GM19043 (cell line): ENCODE results near the gene SYCE3.

Experiments
- ATAC-seq: cut with Tn5 transposase; IDR thresholded peaks from one replicate; pipeline ENCODE4 v1.9.1; 2021; ENCODE audit warnings: low read depth; ENCODE audit not compliant: unreplicated experiment

SYCE3 gene

DNA sequence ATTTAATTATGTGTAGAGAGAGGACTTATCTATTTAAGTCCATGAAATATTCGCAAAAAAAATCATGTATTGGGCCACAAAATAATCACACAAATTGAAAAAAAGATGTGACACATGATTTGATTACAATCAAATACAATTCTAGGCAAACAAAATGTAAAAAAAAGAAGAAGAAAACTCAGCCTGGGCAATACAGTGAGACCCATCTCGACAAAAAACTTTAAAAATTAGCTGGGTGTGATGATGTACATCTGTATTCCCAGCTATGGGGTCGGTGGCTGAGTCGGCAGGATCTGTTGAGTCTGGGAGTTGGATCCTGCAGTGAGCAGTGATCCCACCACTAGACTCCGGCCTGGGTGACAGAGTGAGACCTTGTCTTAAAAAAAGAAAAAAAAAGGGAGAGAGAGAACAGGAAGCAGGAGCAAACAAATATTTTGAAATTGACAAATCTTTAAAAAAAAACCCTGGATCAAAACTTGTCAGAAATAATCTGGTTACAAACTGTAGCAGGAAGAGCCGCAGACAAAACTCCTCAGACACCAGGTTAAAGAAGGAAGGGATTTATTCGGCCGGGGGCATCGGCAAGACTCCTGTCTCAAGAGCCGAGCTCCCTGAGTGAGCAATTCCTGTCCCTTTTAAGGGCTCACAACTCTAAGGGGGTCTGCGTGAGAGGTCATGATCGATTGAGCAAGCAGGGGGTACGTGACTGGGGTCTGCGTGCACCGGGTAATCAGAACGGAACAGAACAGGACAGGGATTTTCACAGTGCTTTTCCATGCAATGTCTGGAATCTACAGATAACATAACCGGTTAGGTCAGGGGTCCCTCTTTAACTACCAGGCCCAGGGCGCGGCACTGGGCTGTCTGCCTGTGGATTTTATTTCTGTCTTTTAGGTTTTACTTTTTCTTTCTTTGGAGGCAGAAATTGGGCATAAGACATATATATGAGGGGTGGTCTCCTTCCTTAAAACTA lies 29.6 kb downstream of the SYCE3 start:
- no peak for ATAC-seq

DNA sequence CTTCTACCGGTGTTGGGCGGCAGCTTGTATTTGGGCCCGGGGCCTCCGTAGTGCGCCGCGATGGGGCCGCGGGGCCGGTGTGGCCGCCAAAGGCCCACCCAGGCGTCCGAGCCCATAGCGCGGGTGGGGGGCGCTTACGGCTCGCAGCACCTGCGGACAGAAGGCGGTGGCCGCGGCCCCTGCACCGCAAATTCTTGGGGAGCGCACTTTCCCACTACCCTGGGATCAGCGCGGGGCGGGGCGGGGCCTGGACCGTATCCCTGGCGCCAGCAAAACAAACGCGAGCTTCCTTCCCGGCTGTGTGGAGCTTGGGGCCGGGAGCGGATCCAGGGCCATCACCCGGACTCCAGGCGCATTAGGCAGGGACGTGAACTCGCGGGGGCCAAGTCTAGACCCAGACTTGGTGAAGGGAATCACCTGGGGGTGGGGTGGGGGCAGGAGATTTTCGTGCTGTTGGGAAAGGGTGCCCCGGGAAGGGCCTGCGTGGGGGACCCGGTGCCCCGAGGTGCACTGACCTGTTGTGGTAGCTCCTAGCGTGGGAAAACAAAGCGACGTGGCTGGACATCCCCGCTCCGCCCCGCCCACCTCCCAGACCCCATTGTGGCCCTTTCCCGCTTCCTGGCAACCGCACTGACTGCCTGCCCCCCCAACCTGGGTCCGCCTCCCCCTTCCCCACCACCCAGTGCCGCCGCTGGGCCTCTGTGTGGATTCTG lies 30.6 kb downstream of the SYCE3 start:
- ATAC-seq = no peak

DNA sequence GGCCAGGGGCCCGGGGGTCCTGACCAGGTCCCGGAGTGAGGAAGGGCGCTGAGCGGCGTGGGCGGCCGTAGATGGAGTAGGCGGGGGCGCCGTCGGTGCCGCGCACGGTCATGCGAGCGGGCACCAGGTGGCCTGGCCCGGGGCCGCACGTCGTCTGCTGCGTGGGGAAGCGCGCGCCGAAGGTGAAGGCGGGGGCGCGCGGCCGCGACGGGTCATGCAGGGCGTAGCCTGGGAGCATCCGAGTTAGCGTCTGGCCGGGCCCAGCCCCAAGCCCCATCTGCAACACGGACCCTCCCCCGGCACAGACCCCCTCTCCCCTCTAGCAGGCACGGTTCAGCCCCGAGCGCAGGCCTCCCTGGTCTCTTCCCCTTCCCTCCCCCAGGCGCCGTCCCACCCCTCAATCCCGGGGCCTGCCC lies 31.2 kb downstream of the SYCE3 start:
- ATAC-seq = no peak

DNA sequence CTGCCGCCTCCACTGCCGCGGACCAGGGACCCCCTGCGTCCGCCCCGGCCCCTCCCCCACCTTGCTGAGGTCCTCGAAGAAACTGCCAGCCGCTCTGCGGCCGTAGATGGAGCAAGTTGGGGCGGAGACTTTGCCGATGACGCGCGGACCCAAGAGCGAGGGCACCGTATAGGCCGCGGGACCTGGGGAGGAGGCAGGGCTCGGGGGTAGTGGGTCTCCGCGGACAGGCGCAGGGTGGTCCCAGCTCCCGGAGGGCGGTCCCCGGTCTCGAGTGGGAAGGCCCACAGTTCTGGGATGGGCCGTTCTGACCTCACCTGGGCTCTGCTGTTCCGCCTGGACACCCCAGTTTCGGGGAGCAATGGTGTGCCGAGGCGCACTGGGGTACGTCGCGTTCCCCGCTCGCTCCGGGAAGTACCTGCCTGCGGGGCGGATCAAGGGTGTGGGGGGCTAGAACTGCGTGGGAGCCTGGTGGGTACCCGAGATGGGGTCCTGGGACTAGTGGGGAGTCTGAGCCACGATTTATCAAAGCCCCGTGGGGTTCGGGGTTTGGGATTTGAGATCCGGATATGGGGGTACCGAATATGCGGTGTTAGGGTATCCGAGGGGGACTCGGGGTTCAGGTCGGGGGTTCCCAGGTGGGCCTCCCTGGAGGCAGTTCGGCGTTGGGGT lies 31.7 kb downstream of the SYCE3 start:
- ATAC-seq = no peak

DNA sequence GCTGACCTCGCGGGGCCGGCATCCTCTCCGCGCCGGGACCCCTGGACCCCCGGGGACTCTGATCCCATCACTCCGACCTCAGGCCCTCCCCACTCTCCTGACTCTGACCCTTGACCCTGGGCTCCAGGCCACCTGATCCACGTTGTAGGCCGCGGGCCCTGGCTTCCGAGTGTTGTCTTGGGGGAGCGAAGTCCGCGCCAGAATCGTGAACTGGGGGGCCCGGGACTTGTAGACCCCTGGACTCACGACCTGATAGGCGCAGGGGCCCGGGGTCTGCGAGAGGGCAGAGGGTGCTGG lies 32.2 kb downstream of the SYCE3 start:
- no peak for ATAC-seq

- ATAC-seq = no peak
Observed at GRCh38 chr22:50529897-50530579, 32.7 kb downstream of the SYCE3 start, which contains the start of gene TYMP. Gene TYMP, minus strand, starts transcription at chr22:50530012. Its CDS starts 303 bp downstream, at chr22:50529709.

GRCh38 chr22:50529416-50529896 lies 33.3 kb downstream of the SYCE3 start:
- no peak for ATAC-seq

DNA sequence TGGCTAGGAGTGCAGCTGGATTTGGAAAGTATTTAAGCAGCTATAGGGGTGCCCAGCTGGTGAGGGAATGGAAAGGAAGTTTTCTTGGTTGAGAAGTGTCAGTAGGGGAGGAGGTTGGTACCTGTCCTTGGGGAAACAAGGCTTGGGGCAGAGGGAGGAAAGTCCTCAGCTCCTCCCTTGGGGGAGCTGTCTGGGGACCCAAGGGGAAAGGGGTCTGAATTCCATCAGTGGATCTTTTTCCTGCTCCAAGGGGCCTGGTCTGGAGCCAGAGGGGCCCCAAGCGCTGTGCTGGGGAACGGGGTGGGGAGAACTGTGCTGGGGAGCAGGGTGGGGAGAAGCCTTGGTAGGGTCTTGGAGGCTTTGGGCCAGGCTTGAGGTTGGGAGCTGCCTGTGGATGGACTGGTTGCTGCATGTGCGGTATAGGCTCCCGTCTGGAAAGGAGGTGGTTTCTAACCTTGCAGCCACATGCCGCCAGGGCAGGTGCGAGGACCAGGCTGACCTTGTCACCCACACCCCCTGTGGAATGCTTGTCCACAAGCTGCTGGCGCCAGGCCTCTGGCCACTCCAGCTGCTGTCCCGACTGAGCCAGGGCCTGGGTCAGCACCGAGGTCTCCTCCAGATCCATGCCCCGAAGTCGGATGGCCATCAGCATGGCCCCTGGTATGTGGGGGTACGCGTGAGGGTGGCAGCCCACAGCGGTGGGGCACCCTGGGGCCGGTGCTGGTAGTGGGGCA lies 33.9 kb downstream of the SYCE3 start:
- no peak for ATAC-seq

GRCh38 chr22:50527921-50528681 lies 34.6 kb downstream of the SYCE3 start:
- no peak for ATAC-seq

- ATAC-seq = no peak
Observed at GRCh38 chr22:50526834-50527801, 35.6 kb downstream of the SYCE3 start.

GRCh38 chr22:50526108-50526833 lies 36.4 kb downstream of the SYCE3 start:
- ATAC-seq = peak; percentile 28

- no peak for ATAC-seq
Observed at GRCh38 chr22:50525858-50526107, 36.9 kb downstream of the SYCE3 start.

GRCh38 chr22:50525104-50525857 lies 37.4 kb downstream of the SYCE3 start, which contains the start of gene SCO2:
Gene SCO2, minus strand, starts transcription at chr22:50525598. Its CDS starts 1,187 bp downstream, at chr22:50524411.
- ATAC-seq = peak; percentile 35

- no peak for ATAC-seq
Observed at GRCh38 chr22:50524676-50525103, 38.0 kb downstream of the SYCE3 start.

- ATAC-seq = no peak
Observed at GRCh38 chr22:50523806-50524675, 38.7 kb downstream of the SYCE3 start.

GRCh38 chr22:50523458-50523805 lies 39.3 kb downstream of the SYCE3 start:
- no peak for ATAC-seq
